Measurements from ENCODE around the gene DPCD. TPM values are rescaled to one million over a fixed set of nuclear protein-coding genes. Genes with fewer than 3 reads are reported as not detected.

Gene DPCD
- total and polyA plus RNA-seq, 10 of the 15 experiments (the other 5 are each of a cell fraction or from before 2014, with no cell fraction given): 9.7 to 50.9 (median 26.3) TPM

DNA sequence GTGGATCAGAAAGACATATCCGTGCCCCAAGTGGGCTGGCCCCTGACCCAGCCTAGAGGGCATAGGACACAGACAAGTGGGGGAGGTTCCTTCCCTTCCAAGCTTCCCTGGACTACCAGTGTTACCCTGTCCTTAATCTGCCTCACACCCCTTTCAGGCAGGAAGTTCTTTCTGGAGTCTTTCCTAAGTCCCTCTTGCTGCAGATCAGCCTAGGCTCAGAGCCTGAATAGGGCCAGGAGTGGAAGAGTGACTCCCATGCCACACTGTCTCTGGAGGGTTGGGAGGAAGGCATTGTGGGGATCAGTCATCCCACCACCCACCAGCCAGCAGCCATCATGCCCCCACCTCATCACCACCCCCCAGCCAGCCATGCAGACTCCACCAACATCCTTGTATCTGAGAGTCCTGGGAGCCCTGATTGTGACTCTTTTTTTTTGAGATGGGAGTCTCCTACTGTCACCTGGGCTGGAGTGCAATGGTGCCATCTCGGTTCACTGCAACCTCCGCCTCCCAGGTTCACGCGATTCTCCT lies 22.7 kb upstream of the DPCD start:
- Histone ChIP-seq H3K9ac (ENCODE audit: control insufficient read depth, insufficient read depth, low read length) (no peak overlapping the region), H3K4me2 (ENCODE audit: control insufficient read depth, insufficient read depth) (no peak overlapping the region), H3K36me3 (ENCODE audit: control insufficient read depth in 2 of 2, insufficient read depth in 2 of 2, low read length in 1 of 2) (no peaks in the 10 kb centered on the region), H3K79me2 (ENCODE audit: control insufficient read depth, insufficient read depth, low read length) (no peaks in the 10 kb centered on the region), H4K20me1 (ENCODE audit: control insufficient read depth, insufficient read depth) (no peaks in the 10 kb centered on the region), H3K9me3 (replicated peaks; ENCODE audit: control insufficient read depth, insufficient read depth, low read length) (no peaks in the 10 kb centered on the region), H3K4me1 (ENCODE audit: control insufficient read depth, insufficient read depth, low read length) (peaks cover 9% of the 10 kb centered on the region), H2AFZ (ENCODE audit: control insufficient read depth, low read depth, low read length) (no peak overlapping the region), H3K4me3 (no peak overlapping the region), H3K27me3 (replicated peaks in 1 of 2; ENCODE audit: control insufficient read depth in 2 of 2, insufficient read depth in 2 of 2, low read length in 1 of 2) (peaks cover 0 to 4% of the 10 kb centered on the region in 2 experiments; a peak in 1 of 4 replicates), H3K27ac (ENCODE audit: control insufficient read depth, insufficient read depth) (no peak overlapping the region)
- WGBS (ENCODE audit: insufficient coverage, insufficient replicate concordance, low lambda C conversion rate, missing lambda C conversion rate): 83% methylated on average over 5 of the region's 5 CpGs
- in situ Hi-C loops (cut with MboI) (no loop called here), intact Hi-C loops (cut with micrococcal nuclease; ENCODE audit: unreplicated experiment) (loop anchor here (5.0 kb wide), 1 partner anchor 403 kb away; no protein-coding TSS in a partner anchor)
- FAIRE-seq (no peak), DNase-seq (ENCODE audit: low read depth, low spot score) (no peak), ATAC-seq (no peak)
- RAD21 ChIA-PET (ENCODE audit: unreplicated experiment): no interaction called here
- no peak for TF ChIP-seq MXI1 (IDR thresholded peaks at IDR 0.05; ENCODE audit: low read depth, low read length)
- no peak for TF ChIP-seq STAT3 (IDR thresholded peaks at IDR 0.05; ENCODE audit: low read depth, low read length)
- TF ChIP-seq RB1 (IDR thresholded peaks at IDR 0.05; ENCODE audit: borderline replicate concordance): no peak
- no peak for TF ChIP-seq NR2C1 (IDR thresholded peaks at IDR 0.05)
- TF ChIP-seq ZZZ3 (IDR thresholded peaks at IDR 0.05; ENCODE audit: control insufficient read depth, insufficient read length, low read depth): no peak
- TF ChIP-seq NKRF (conservative IDR thresholded peaks at IDR 0.05): no peak
- no peak for TF ChIP-seq ZNF217 (IDR thresholded peaks at IDR 0.05)
- no peak for TF ChIP-seq YBX1 (IDR thresholded peaks at IDR 0.05)
- no peak for TF ChIP-seq PKNOX1 (IDR thresholded peaks at IDR 0.05)
- no peak for TF ChIP-seq SIN3A (IDR thresholded peaks at IDR 0.05; ENCODE audit: low read depth, low read length)
- no peak for TF ChIP-seq SMAD1 (IDR thresholded peaks at IDR 0.05; ENCODE audit: low read depth, partially characterized antibody)
- no peak for TF ChIP-seq SMAD5 (IDR thresholded peaks at IDR 0.05; ENCODE audit: low read depth)
- no peak for TF ChIP-seq BACH1 (IDR thresholded peaks at IDR 0.05; ENCODE audit: borderline replicate concordance)
- TF ChIP-seq, protein P1, sequence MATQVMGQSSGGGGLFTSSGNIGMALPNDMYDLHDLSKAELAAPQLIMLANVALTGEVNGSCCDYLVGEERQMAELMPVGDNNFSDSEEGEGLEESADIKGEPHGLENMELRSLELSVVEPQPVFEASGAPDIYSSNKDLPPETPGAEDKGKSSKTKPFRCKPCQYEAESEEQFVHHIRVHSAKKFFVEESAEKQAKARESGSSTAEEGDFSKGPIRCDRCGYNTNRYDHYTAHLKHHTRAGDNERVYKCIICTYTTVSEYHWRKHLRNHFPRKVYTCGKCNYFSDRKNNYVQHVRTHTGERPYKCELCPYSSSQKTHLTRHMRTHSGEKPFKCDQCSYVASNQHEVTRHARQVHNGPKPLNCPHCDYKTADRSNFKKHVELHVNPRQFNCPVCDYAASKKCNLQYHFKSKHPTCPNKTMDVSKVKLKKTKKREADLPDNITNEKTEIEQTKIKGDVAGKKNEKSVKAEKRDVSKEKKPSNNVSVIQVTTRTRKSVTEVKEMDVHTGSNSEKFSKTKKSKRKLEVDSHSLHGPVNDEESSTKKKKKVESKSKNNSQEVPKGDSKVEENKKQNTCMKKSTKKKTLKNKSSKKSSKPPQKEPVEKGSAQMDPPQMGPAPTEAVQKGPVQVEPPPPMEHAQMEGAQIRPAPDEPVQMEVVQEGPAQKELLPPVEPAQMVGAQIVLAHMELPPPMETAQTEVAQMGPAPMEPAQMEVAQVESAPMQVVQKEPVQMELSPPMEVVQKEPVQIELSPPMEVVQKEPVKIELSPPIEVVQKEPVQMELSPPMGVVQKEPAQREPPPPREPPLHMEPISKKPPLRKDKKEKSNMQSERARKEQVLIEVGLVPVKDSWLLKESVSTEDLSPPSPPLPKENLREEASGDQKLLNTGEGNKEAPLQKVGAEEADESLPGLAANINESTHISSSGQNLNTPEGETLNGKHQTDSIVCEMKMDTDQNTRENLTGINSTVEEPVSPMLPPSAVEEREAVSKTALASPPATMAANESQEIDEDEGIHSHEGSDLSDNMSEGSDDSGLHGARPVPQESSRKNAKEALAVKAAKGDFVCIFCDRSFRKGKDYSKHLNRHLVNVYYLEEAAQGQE (IDR thresholded peaks at IDR 0.05; ENCODE audit: low read depth, low read length): no peak
- TF ChIP-seq CREM (IDR thresholded peaks at IDR 0.05; ENCODE audit: low read depth): no peak
- TF ChIP-seq BCL3 (IDR thresholded peaks at IDR 0.05; ENCODE audit: borderline replicate concordance, insufficient read depth, low read depth, low read length, poor library complexity, severe bottlenecking): no peak
- BruUV-seq (replicated peaks): no TSS peak
- POLR2A ChIA-PET: no interaction called here
- CTCF ChIA-PET: no interaction called here
- SMC1A ChIA-PET (ENCODE audit: uncharacterized antibody, unreplicated experiment): no interaction called here

All from GM12878 (cell line).